H1 (cell line): ENCODE results near the gene FSCN2. TPM values are rescaled to one million over a fixed set of nuclear protein-coding genes. Genes with fewer than 3 reads are reported as not detected.

Experiments used
- CTCF ChIA-PET: fragments of 300-600 bp; sonication (Branson Sonifier 250); formaldehyde crosslinking; loops from one replicate; lab custom pipeline; 2021; ENCODE audit not compliant: partially characterized antibody; lab: Charles Lee
- POLR2A ChIA-PET: fragments of 300-600 bp; sonication (Branson Sonifier 250); formaldehyde crosslinking; loops from one replicate; lab custom pipeline; 2021; ENCODE audit warnings: inconsistent platforms; ENCODE audit not compliant: partially characterized antibody; lab: Charles Lee
- DNase-seq, 2 experiments: peaks; one replicate each; pipeline versions ENCODE4 v3.0.0 to v3.0.0-alpha.2; 2010 to 2022; ENCODE audit warnings: low spot score in 2 of 2, low read depth in 1 of 2, mixed read lengths in 1 of 2
- FAIRE-seq: peaks from 2 replicates; lab custom pipeline; 2011; peaks lifted over from hg19 to GRCh38; lab: Jason Lieb, UNC
- H2AFZ ChIP-seq: 2 replicates; pipeline ENCODE4 v1.8.1; 2012; ENCODE audit warnings: low read length, inconsistent platforms
- H2AK5ac ChIP-seq: 2 replicates; pipeline ENCODE4 v1.6.1; 2013; ENCODE audit warnings: low read depth, low read length
- H2BK120ac ChIP-seq: replicated peaks from 2 replicates; pipeline ENCODE3; 2013; ENCODE audit warnings: low read depth, low read length, inconsistent platforms
- H2BK12ac ChIP-seq: 2 replicates; pipeline ENCODE4 v1.6.1; 2013; ENCODE audit warnings: low read depth, low read length
- H2BK15ac ChIP-seq: 2 replicates; pipeline ENCODE4 v1.6.1; 2013; ENCODE audit warnings: low read length
- H2BK20ac ChIP-seq: 2 replicates; pipeline ENCODE4 v1.6.1; 2013; ENCODE audit warnings: low read length
- H2BK5ac ChIP-seq: 2 replicates; pipeline ENCODE4 v1.6.1; 2013; ENCODE audit warnings: low read depth, low read length
- H3K14ac ChIP-seq: 2 replicates; pipeline ENCODE4 v1.6.1; 2013; ENCODE audit warnings: inconsistent platforms; ENCODE audit not compliant: insufficient read length
- H3K18ac ChIP-seq: 2 replicates; pipeline ENCODE4 v1.6.1; 2013; ENCODE audit warnings: low read length; ENCODE audit errors: extremely low read depth
- H3K23ac ChIP-seq: 2 replicates; pipeline ENCODE4 v1.6.1; 2013; ENCODE audit warnings: inconsistent platforms; ENCODE audit not compliant: insufficient read length
- H3K23me2 ChIP-seq: 2 replicates; pipeline ENCODE4 v1.6.1; 2013; ENCODE audit warnings: low read depth, low read length
- H3K27ac ChIP-seq: 2 replicates; pipeline ENCODE4 v1.6.1; 2011; ENCODE audit warnings: low read depth, low read length, inconsistent platforms
- H3K27me3 ChIP-seq, 4 experiments: replicated peaks in 1 of 4; 1 replicate in 1 of 4; 2 replicates in 3 of 4; pipeline versions ENCODE4 v1.6.1 to v1.8.1; 2011 to 2013; ENCODE audit warnings: low read length in 3 of 4, mild to moderate bottlenecking in 3 of 4, inconsistent platforms in 2 of 4, mixed read lengths in 2 of 4, moderate library complexity in 1 of 4; ENCODE audit not compliant: control insufficient read depth in 3 of 4, insufficient read depth in 3 of 4; ENCODE audit errors: extremely low read depth in 1 of 4
- H3K36me3 ChIP-seq, 4 experiments: 2 replicates each; pipeline versions ENCODE4 v1.6.1 to v1.8.1; 2011 to 2013; ENCODE audit warnings: mild to moderate bottlenecking in 4 of 4, low read length in 3 of 4, moderate library complexity in 2 of 4, control low read depth in 1 of 4, inconsistent platforms in 1 of 4; ENCODE audit not compliant: insufficient read depth in 4 of 4, control insufficient read depth in 2 of 4
- H3K4ac ChIP-seq: replicated peaks from 2 replicates; pipeline ENCODE3; 2013; ENCODE audit warnings: low read length, low read depth, mixed read lengths, inconsistent platforms; ENCODE audit not compliant: insufficient read length
- H3K4me1 ChIP-seq, 4 experiments: replicated peaks in 1 of 4; 1 replicate in 1 of 4; 2 replicates in 3 of 4; pipeline versions ENCODE4 v1.6.1 to v1.8.1; 2011 to 2013; ENCODE audit warnings: low read length in 3 of 4, inconsistent platforms in 2 of 4, mixed read lengths in 1 of 4; ENCODE audit not compliant: insufficient read depth in 4 of 4, control insufficient read depth in 3 of 4
- H3K4me2 ChIP-seq, 2 experiments: 2 replicates each; pipeline versions ENCODE4 v1.6.1 to v1.8.1; 2011 to 2013; ENCODE audit warnings: low read depth in 2 of 2, low read length in 2 of 2, control low read depth in 1 of 2, inconsistent platforms in 1 of 2, mild to moderate bottlenecking in 1 of 2; ENCODE audit not compliant: insufficient read depth in 1 of 2
- H3K4me3 ChIP-seq, 4 experiments: fragments of 200-600, 300-600 bp in 1 of 4; sonication (generic), shearing (Covaris generic), sonication (Bioruptor Twin) in 1 of 4; 2 replicates each; pipeline versions ENCODE4 v1.5.1 to v1.8.1; 2011 to 2016; ENCODE audit warnings: low read length in 4 of 4, low read depth in 3 of 4, control low read depth in 2 of 4, inconsistent platforms in 2 of 4, mild to moderate bottlenecking in 2 of 4, mixed read lengths in 1 of 4, moderate library complexity in 1 of 4; ENCODE audit not compliant: insufficient read depth in 2 of 4; ENCODE audit errors: extremely low read depth in 1 of 4
- H3K56ac ChIP-seq: replicated peaks from 2 replicates; pipeline ENCODE3; 2013; ENCODE audit warnings: low read depth, mild to moderate bottlenecking, mixed read lengths, low read length, inconsistent platforms; ENCODE audit not compliant: insufficient read length
- H3K79me1 ChIP-seq: 2 replicates; pipeline ENCODE4 v1.6.1; 2013; ENCODE audit warnings: low read depth, low read length, control low read depth
- H3K79me2 ChIP-seq, 2 experiments: 2 replicates each; pipeline versions ENCODE4 v1.6.1 to v1.8.1; 2012 to 2013; ENCODE audit warnings: low read length in 2 of 2, mild to moderate bottlenecking in 2 of 2, inconsistent platforms in 1 of 2; ENCODE audit not compliant: insufficient read depth in 2 of 2, control insufficient read depth in 1 of 2
- H3K9ac ChIP-seq, 4 experiments: replicated peaks in 1 of 4; 1 replicate in 1 of 4; 2 replicates in 3 of 4; pipeline versions ENCODE4 v1.6.1 to v1.8.1; 2011 to 2013; ENCODE audit warnings: low read depth in 3 of 4, low read length in 3 of 4, control low read depth in 2 of 4, mild to moderate bottlenecking in 2 of 4, moderate library complexity in 2 of 4, inconsistent platforms in 1 of 4; ENCODE audit errors: extremely low read depth in 1 of 4
- H3K9me3 ChIP-seq, 2 experiments: 2 replicates each; pipeline versions ENCODE4 v1.6.1 to v1.8.1; 2012 to 2013; ENCODE audit warnings: mild to moderate bottlenecking in 2 of 2, moderate library complexity in 2 of 2, control low read depth in 1 of 2, inconsistent platforms in 1 of 2, low read depth in 1 of 2, low read length in 1 of 2, mixed read lengths in 1 of 2; ENCODE audit not compliant: insufficient read depth in 2 of 2
- H4K20me1 ChIP-seq, 2 experiments: replicated peaks in 1 of 2; 2 replicates each; pipeline versions ENCODE3 to v1.8.1; 2011 to 2013; ENCODE audit warnings: inconsistent platforms in 2 of 2, low read length in 2 of 2, mild to moderate bottlenecking in 1 of 2; ENCODE audit not compliant: insufficient read depth in 2 of 2, control insufficient read depth in 1 of 2
- H4K5ac ChIP-seq: 2 replicates; pipeline ENCODE4 v1.6.1; 2013; ENCODE audit warnings: low read length, low read depth, mixed read lengths, inconsistent platforms; ENCODE audit not compliant: insufficient read length
- H4K8ac ChIP-seq: 2 replicates; pipeline ENCODE4 v1.8.0; 2013; ENCODE audit warnings: mild to moderate bottlenecking, moderate library complexity, low read length, inconsistent platforms; ENCODE audit not compliant: insufficient read depth; ENCODE audit errors: extremely low read depth
- H4K91ac ChIP-seq: replicated peaks from 2 replicates; pipeline ENCODE3; 2013; ENCODE audit warnings: low read length, mixed read lengths, inconsistent platforms; ENCODE audit not compliant: insufficient read length
- KDM1A ChIP-seq: fragments of 200-600, 300-600 bp; sonication (generic); IDR thresholded peaks from 2 replicates; pipeline ENCODE4 v1.7.1; 2016; ENCODE audit warnings: mild to moderate bottlenecking, low read length, borderline replicate concordance
- MAFK ChIP-seq: IDR thresholded peaks from 2 replicates; pipeline ENCODE4 v1.6.1; 2012; ENCODE audit warnings: low read depth, mild to moderate bottlenecking, improper control_type of control experiment, low read length
- NANOG ChIP-seq: IDR thresholded peaks from 2 replicates; pipeline ENCODE4 v1.6.1; 2011; ENCODE audit warnings: low read length, low read depth, mild to moderate bottlenecking, inconsistent platforms; ENCODE audit not compliant: insufficient read depth, poor library complexity, severe bottlenecking
- TAF1 ChIP-seq: IDR thresholded peaks from 2 replicates; pipeline ENCODE4 v1.6.1; 2011; ENCODE audit warnings: mild to moderate bottlenecking, low read depth, low read length
- TAF7 ChIP-seq: optimal IDR thresholded peaks from 2 replicates; pipeline ENCODE3; 2011; ENCODE audit warnings: low read depth, mild to moderate bottlenecking, inconsistent platforms, low read length, moderate library complexity, borderline replicate concordance
- TEAD4 ChIP-seq: IDR thresholded peaks from 2 replicates; pipeline ENCODE4 v1.6.1; 2012; ENCODE audit warnings: low read depth, low read length, inconsistent platforms, mixed read lengths
- WGBS, 2 experiments: shearing (Covaris generic) in 1 of 2; methylation state at CpG; one replicate each; pipeline versions ENCODE4 v1.1.6 to v1.1.7; 2013 to 2015; ENCODE audit warnings: low lambda C conversion rate in 2 of 2, mixed read lengths in 2 of 2, inconsistent platforms in 1 of 2, low coverage in 1 of 2, missing lambda C conversion rate in 1 of 2; ENCODE audit not compliant: insufficient replicate concordance in 2 of 2, insufficient coverage in 1 of 2, insufficient read length in 1 of 2; ENCODE audit errors: extremely low coverage in 1 of 2, missing lambda C conversion rate in 1 of 2; 5-methylcytosine and 5-hydroxymethylcytosine counted together
- polyA plus RNA-seq, 7 experiments: library from polyadenylated mRNA; depleted of rRNA in 3 of 7; stranded (reverse) in 5 of 7; unstranded in 2 of 7; fragments of >200 nt in 5 of 7; fragments of 200-250 nt in 2 of 7; gene quantifications; 1 replicate in 5 of 7; 2 replicates in 1 of 7; 4 replicates in 1 of 7; pipeline versions ENCODE4 v1.2.1 to v1.2.3, GENCODE V29; 2011 to 2013; ENCODE audit warnings: missing spikeins in 2 of 7, mixed read lengths in 2 of 7
- total RNA-seq: library from RNA; stranded (reverse); fragmentation: NEBNext Ultra II Directional; extraction: Animal tissue kit (Norgen Biotek cat#: 25700); gene quantifications from 2 replicates; pipeline ENCODE4 v1.2.1, GENCODE V29; 2021
- TF ChIP-seq, protein P1 (sequence below): IDR thresholded peaks from 2 replicates; pipeline ENCODE4 v1.6.1; 2012; ENCODE audit warnings: inconsistent platforms

Gene FSCN2
- total and polyA plus RNA-seq, 2 of the 8 experiments (the other 6 are each of a cell fraction or from before 2014, with no cell fraction given): 0.18 to 0.30 TPM

DNA sequence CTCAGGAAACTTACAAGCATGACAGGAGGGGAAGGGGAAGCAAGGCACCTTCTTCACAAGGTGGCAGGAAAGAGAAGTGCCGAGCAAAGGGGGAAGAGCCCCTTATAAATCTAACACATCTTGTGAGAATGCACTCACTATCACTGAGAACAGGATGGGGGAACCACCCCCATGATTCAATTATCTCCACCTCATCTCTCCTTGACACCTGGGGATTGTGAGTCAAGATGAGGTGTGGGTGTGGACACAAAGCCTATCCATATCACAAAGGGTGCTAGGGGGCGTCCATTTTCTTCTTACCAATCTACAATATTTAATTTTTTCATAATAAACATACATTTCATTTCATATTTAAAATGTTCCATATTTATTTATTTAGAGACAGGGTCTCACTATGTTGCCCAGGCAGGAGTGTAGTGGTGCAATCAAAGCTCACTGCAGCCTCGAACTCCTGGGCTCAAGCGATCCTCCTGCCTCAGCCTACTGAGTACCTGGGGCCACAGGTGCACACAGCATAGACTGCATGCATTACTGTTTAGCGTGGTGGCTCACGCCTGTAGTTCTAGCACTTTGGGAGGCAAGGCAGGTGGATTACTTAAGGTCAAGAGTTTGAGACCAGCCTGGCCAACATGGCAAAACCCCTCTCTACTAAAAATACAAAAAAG is 50.5 kb downstream of the FSCN2 start:
- Histone ChIP-seq H3K4me1 (no peaks in the 10 kb centered on the region), H3K79me2 (0 out of 4 replicates have a peak, but pooled peaks cover 0 to 2% of the 10 kb centered on the region in 2 experiments), H4K20me1 (peaks cover 10 to 11% of the 10 kb centered on the region in 2 experiments), H3K79me1 (peaks cover 6% of the 10 kb centered on the region), H3K23ac (no peak overlapping the region), H3K27ac (no peak overlapping the region), H3K36me3 (peaks cover 6 to 13% (median 10%) of the 10 kb centered on the region in 4 experiments), H2BK20ac (no peak overlapping the region), H3K4me2 (no peak overlapping the region), H2BK120ac (no peak overlapping the region), H2BK5ac (no peak overlapping the region), H3K9me3 (no peaks in the 10 kb centered on the region), H3K14ac (no peak overlapping the region), H2AK5ac (no peak overlapping the region), H2BK15ac (no peak overlapping the region), H3K4me3 (no peak overlapping the region), H4K5ac (no peak overlapping the region), H3K9ac (no peak overlapping the region), H3K4ac (no peak overlapping the region), H4K8ac (no peak overlapping the region), H2BK12ac (no peak overlapping the region), H4K91ac (no peak overlapping the region), H3K27me3 (no peaks in the 10 kb centered on the region), H2AFZ (no peak overlapping the region), H3K18ac (no peak overlapping the region), H3K56ac (no peak overlapping the region), H3K23me2 (no peaks in the 10 kb centered on the region)
- FAIRE-seq (no peak), DNase-seq (no peak)
- ChIA-PET CTCF (interaction anchor here (0.9 to 5.1 kb wide), 5 partner anchors 14 to 407 kb away, joined by 3 to 31 read pairs (median 3); no protein-coding TSS in a partner anchor), POLR2A (interaction anchor here (0.9 to 2.2 kb wide), 8 partner anchors 9 to 44 kb away, joined by 3 to 9 read pairs (median 4); partner anchors contain the start of gene FAAP100)
- TF ChIP-seq TAF7 (no peak), TAF1 (no peak), KDM1A (no peak), TEAD4 (no peak), MAFK (no peak), NANOG (no peak)
- TF ChIP-seq, protein P1, sequence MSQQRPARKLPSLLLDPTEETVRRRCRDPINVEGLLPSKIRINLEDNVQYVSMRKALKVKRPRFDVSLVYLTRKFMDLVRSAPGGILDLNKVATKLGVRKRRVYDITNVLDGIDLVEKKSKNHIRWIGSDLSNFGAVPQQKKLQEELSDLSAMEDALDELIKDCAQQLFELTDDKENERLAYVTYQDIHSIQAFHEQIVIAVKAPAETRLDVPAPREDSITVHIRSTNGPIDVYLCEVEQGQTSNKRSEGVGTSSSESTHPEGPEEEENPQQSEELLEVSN: no peak
- 93% methylated on average over 6 of the region's 6 CpGs; no CpG with 5 or more reads in 1 of the 2 experiments for WGBS, 2 experiments
